GM12874 (cell line): ENCODE results near the gene TAF12.

Source experiments
- TF ChIP-seq, protein P1 (sequence below): IDR thresholded peaks from 2 replicates; pipeline ENCODE4 v1.5.1; 2011; ENCODE audit warnings: low read depth, mild to moderate bottlenecking, control low read depth, low read length, moderate library complexity; ENCODE audit not compliant: insufficient read depth

TAF12 gene

DNA sequence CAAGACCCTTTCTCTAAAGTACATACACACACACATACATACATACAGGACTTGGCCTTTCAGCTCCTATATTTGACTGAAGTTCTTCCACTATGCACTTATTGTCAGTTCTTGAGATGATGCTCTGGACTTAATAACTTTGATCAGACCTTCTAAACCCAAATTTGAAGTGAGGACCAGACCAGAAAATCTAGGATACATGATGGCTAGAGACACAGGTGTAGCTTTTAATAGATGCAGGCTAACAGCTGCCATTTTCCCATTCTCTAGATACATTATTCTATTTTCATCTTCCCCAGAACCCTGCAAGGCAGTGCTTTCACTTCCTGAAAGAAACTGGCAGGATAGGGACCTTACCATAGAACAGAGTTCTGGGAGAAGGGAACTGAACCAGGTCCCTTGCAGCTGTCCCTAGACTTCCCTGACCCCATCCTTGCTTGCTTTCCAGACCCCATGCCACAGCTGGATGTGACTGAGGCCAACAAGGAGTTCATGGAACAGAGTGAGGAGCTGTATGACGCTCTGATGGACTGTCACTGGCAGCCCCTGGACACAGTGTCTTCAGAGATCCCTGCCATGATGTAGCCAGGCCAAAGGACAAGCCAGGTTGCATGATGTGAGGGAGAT lies 65.7 kb downstream of the TAF12 start:
- TF ChIP-seq, protein P1, sequence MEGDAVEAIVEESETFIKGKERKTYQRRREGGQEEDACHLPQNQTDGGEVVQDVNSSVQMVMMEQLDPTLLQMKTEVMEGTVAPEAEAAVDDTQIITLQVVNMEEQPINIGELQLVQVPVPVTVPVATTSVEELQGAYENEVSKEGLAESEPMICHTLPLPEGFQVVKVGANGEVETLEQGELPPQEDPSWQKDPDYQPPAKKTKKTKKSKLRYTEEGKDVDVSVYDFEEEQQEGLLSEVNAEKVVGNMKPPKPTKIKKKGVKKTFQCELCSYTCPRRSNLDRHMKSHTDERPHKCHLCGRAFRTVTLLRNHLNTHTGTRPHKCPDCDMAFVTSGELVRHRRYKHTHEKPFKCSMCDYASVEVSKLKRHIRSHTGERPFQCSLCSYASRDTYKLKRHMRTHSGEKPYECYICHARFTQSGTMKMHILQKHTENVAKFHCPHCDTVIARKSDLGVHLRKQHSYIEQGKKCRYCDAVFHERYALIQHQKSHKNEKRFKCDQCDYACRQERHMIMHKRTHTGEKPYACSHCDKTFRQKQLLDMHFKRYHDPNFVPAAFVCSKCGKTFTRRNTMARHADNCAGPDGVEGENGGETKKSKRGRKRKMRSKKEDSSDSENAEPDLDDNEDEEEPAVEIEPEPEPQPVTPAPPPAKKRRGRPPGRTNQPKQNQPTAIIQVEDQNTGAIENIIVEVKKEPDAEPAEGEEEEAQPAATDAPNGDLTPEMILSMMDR = no peak

DNA sequence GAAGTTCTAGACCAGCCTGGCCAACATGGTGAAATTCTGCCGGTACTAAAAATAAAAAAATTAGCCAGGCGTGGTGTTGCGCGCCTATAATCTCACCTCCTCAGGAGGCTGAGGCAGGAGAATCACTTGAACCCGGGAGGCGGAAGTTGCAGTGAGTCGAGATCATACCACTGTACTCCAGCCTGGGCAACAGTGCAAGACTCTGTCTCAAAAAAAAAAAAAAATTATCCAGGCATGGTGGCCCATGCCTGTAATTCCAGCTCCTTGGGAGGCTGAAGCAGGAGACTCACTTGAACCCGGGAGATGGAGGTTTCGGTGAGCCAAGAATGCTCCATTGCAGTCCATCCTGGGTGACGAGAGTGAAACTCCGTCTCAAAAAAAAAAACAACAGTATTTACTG lies 69.3 kb downstream of the TAF12 start:
- TF ChIP-seq, protein P1 = no peak

DNA sequence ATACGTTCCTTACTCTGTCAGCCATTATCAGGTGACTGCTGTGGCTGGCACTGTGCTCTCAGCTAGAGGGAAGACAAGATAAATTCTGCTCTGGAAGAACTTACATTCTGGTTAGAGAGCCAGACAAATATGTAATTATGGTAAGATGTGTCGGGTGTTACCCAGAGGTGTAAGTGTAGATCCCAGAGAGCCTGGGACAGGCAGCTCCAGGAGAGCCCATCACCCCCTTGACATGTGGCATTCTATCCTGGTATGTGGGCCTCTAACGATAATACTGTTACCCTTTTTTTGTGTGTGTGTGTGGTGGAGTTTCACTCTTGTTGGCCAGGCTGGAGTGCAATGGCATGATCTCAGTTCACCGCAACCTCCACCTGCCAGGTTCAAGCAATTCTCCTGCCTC lies 71.0 kb downstream of the TAF12 start:
- TF ChIP-seq, protein P1 = no peak

DNA sequence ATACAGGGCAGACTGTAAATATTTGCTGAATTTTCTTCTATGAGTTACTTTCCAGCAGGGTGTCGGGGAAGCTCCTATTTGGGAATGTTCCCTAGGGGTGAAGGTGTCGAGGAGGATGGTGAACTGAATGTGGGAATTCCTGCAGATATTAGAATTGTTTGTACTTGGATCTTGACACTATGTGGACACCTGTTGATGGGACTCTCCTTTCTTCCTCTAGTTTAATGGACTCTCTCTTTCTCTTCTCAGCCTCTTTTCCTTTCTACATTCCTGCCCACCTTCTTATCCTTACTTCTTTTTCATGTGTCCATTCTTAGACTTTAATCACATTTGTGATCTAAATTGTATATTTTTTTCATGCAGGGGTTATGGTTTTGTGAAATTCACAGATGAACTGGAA lies 75.9 kb downstream of the TAF12 start:
- TF ChIP-seq, protein P1 = no peak

DNA sequence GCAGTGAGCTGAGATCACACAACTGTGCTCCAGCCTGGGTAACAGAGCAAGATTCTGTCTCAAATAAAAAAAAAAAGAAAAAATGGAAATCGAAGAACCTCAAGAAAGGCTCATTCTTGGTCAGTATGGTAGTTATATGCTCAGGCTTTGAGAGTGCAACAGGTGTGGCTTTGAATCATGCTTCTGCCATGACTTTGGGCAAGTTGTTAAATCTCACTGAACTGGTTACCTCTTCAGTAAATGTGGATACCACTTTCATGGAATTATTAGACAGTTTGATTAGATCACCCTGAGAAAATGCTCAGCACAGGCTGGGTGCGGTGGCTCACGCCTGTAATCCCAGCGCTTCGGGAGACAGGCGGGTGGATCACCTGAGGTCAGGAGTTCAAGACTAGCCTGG lies 77.1 kb downstream of the TAF12 start:
- TF ChIP-seq, protein P1 = no peak

DNA sequence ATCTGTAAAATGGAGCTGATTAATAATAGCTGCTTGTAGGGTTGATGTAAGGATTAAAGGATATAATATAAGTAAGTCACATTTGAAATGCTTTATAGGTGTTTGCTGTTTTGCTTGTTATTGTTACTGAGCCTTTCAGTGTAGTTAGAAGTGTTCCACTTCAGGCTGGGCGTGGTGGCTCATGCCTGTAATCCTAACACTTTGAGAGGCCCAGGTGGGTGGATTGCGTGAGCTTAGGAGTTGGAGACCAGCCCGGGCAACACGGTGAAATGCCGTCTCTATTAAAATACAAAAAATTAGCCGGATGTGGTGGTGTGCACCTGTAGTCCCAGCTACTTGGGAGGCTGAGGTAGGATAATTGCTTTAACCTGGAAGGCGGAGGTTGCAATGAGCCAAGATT lies 77.8 kb downstream of the TAF12 start:
- TF ChIP-seq, protein P1 = no peak

DNA sequence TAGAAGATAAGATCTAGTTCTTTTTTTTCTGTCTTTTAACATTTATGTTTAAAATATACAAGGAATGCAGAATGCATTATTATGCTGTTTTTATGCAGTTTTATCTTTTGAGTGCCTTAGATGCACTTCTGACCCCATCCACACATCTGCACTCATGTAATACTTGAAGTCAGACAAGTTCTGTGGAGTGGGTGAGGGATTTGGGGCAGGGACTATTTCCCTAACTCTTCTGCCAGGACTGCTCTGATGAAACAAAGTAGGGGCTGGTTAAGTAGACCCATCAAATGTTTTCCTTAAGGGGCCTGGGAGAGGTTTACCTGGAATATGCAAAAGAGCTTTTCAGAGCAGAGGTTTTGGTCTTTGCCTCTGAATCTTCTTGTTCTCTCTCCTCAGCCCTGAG lies 78.6 kb downstream of the TAF12 start:
- TF ChIP-seq, protein P1 = no peak
